Uterus (tissue), 2 donors: ENCODE data around the gene RORC.

Experiments
- POLR2A ChIP-seq, 2 donors: fragments of 450-650 bp; IDR thresholded peaks; one replicate each; pipeline ENCODE4 v1.6.1; 2016; ENCODE audit warnings: antibody characterized with exemption in 2 of 2, mild to moderate bottlenecking in 1 of 2, moderate library complexity in 1 of 2
- TF ChIP-seq, protein P1 (sequence below), 4 experiments: fragments of 200-600 bp in 2 of 4; fragments of 450-650 bp in 2 of 4; sonication (generic) in 2 of 4; IDR thresholded peaks; one replicate each; pipeline ENCODE4 v1.5.1; 2016 to 2019; ENCODE audit warnings: antibody characterized with exemption in 4 of 4, mild to moderate bottlenecking in 2 of 4, moderate library complexity in 1 of 4

GRCh38 chr1:151790940-151791651 is 40.5 kb downstream of the RORC start:
- TF ChIP-seq, protein P1, sequence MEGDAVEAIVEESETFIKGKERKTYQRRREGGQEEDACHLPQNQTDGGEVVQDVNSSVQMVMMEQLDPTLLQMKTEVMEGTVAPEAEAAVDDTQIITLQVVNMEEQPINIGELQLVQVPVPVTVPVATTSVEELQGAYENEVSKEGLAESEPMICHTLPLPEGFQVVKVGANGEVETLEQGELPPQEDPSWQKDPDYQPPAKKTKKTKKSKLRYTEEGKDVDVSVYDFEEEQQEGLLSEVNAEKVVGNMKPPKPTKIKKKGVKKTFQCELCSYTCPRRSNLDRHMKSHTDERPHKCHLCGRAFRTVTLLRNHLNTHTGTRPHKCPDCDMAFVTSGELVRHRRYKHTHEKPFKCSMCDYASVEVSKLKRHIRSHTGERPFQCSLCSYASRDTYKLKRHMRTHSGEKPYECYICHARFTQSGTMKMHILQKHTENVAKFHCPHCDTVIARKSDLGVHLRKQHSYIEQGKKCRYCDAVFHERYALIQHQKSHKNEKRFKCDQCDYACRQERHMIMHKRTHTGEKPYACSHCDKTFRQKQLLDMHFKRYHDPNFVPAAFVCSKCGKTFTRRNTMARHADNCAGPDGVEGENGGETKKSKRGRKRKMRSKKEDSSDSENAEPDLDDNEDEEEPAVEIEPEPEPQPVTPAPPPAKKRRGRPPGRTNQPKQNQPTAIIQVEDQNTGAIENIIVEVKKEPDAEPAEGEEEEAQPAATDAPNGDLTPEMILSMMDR (IDR thresholded peaks at IDR 0.05): no peak
- TF ChIP-seq POLR2A (IDR thresholded peaks at IDR 0.05): no peak
